HepG2 (cell line): ENCODE data around the gene SLC29A1. TPM values are rescaled to one million over a fixed set of nuclear protein-coding genes. Genes with fewer than 3 reads are reported as not detected.

Experiments
- BCL6 ChIP-seq: IDR thresholded peaks from 2 replicates; pipeline ENCODE4 v1.6.1; 2016; ENCODE audit warnings: missing genetic modification reagents, missing compliant biosample characterization
- BRD4 ChIP-seq: sonication (generic); formaldehyde crosslinking; IDR thresholded peaks from 2 replicates; pipeline ENCODE4 v1.4.0; 2020; ENCODE audit warnings: missing genetic modification reagents
- CBX2 ChIP-seq, 2 experiments: fragments of 200-600 bp in 1 of 2; sonication (generic); formaldehyde crosslinking in 1 of 2; IDR thresholded peaks; 2 replicates each; pipeline versions ENCODE4 v1.7.0 to v1.8.1; 2018 to 2022; ENCODE audit warnings: low read depth in 2 of 2, low read length in 1 of 2, mild to moderate bottlenecking in 1 of 2, missing genetic modification reagents in 1 of 2
- HCFC1 ChIP-seq: fragments of 150-350 bp; IDR thresholded peaks from 2 replicates; pipeline ENCODE4 v1.6.1; 2014; ENCODE audit warnings: low read depth, low read length
- JUNB ChIP-seq: sonication (generic); formaldehyde crosslinking; IDR thresholded peaks from 2 replicates; pipeline ENCODE4 v1.8.0; 2022; ENCODE audit warnings: missing genetic modification reagents, mild to moderate bottlenecking, borderline replicate concordance
- MAF1 ChIP-seq: sonication (generic); formaldehyde crosslinking; IDR thresholded peaks from 2 replicates; pipeline ENCODE4 v1.5.0; 2020; ENCODE audit warnings: missing genetic modification reagents, borderline replicate concordance
- ZFP82 ChIP-seq: sonication (generic); formaldehyde crosslinking; IDR thresholded peaks from 2 replicates; pipeline ENCODE4 v1.5.1; 2020; ENCODE audit warnings: mild to moderate bottlenecking, missing genetic modification reagents, borderline replicate concordance
- ZNF460 ChIP-seq: sonication (generic); formaldehyde crosslinking; IDR thresholded peaks from 2 replicates; pipeline ENCODE4 v1.5.1; 2020; ENCODE audit warnings: missing genetic modification reagents, mild to moderate bottlenecking, borderline replicate concordance
- polyA plus RNA-seq, 8 experiments: library from polyadenylated mRNA; depleted of rRNA in 3 of 8; stranded (reverse) in 7 of 8; unstranded in 1 of 8; fragments of >200 nt; fragmentation: Illumina TruSeq in 4 of 8; extraction: Trizol in 4 of 8; gene quantifications; 2 replicates each; pipeline versions ENCODE4 v1.2.1 to v1.2.3, GENCODE V29; 2011 to 2016; ENCODE audit warnings: low read depth in 4 of 8, missing spikeins in 1 of 8, mixed read lengths in 1 of 8; ENCODE audit not compliant: insufficient read depth in 1 of 8
- total RNA-seq, 5 experiments: library from RNA; depleted of rRNA; stranded (reverse); fragments of >200 nt; fragmentation: Illumina TruSeq; extraction: Trizol; gene quantifications; 2 replicates each; pipeline ENCODE4 v1.2.3, GENCODE V29; 2016; ENCODE audit warnings: low read depth in 1 of 5
- TF ChIP-seq, protein P1 (sequence below): sonication (generic); formaldehyde crosslinking; conservative IDR thresholded peaks from 2 replicates; pipeline ENCODE4 v1.8.0; 2022; ENCODE audit warnings: missing genetic modification reagents
- TF ChIP-seq, protein P2 (sequence below): sonication (generic); formaldehyde crosslinking; IDR thresholded peaks from 2 replicates; pipeline ENCODE4 v1.5.1; 2020; ENCODE audit warnings: missing genetic modification reagents, mild to moderate bottlenecking, borderline replicate concordance
- TF ChIP-seq, protein P3 (sequence below): sonication (generic); formaldehyde crosslinking; IDR thresholded peaks from one replicate; pipeline ENCODE4 v1.5.1; 2020; ENCODE audit warnings: mild to moderate bottlenecking, missing genetic modification reagents; ENCODE audit errors: not compliant biosample characterization
- TF ChIP-seq, protein P4 (sequence below): sonication (generic); formaldehyde crosslinking; IDR thresholded peaks from 2 replicates; pipeline ENCODE4 v1.4.0; 2020; ENCODE audit warnings: missing genetic modification reagents
- TF ChIP-seq, protein P5 (sequence below): IDR thresholded peaks from 2 replicates; pipeline ENCODE4 v1.6.1; 2016; ENCODE audit warnings: missing genetic modification reagents, missing compliant biosample characterization

SLC29A1 gene
- total and polyA plus RNA-seq, 2 of the 13 experiments (the other 11 are each of a cell fraction or from before 2014, with no cell fraction given) = 43.2 to 106 TPM

DNA sequence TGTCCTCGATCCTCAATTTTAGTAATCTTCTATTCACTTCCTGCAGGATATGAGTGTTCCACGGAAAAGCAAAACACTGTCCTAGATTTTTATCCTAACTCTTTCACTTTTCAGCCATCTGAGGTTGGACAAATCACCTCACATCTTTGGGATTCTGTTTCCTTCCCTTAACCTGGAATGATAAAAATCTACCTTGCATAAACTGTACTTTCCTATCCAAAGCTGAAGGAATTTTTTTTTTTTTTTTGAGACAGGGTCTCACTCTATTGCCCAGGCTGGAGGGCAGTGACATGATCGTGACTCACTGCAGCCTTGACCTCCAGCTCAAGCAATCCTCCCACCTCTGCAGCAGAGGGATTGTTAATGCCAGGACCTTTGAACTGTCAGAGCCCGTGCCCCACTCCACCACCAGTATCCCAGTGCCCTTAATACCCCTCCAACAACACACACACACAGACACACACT lies 44.3 kb upstream of the SLC29A1 start (continued):
- TF ChIP-seq, protein P1, sequence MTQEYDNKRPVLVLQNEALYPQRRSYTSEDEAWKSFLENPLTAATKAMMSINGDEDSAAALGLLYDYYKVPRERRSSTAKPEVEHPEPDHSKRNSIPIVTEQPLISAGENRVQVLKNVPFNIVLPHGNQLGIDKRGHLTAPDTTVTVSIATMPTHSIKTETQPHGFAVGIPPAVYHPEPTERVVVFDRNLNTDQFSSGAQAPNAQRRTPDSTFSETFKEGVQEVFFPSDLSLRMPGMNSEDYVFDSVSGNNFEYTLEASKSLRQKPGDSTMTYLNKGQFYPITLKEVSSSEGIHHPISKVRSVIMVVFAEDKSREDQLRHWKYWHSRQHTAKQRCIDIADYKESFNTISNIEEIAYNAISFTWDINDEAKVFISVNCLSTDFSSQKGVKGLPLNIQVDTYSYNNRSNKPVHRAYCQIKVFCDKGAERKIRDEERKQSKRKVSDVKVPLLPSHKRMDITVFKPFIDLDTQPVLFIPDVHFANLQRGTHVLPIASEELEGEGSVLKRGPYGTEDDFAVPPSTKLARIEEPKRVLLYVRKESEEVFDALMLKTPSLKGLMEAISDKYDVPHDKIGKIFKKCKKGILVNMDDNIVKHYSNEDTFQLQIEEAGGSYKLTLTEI (CRISPR knock-in tag) = no peak
- TF ChIP-seq MAF1 = no peak
- TF ChIP-seq, protein P2, sequence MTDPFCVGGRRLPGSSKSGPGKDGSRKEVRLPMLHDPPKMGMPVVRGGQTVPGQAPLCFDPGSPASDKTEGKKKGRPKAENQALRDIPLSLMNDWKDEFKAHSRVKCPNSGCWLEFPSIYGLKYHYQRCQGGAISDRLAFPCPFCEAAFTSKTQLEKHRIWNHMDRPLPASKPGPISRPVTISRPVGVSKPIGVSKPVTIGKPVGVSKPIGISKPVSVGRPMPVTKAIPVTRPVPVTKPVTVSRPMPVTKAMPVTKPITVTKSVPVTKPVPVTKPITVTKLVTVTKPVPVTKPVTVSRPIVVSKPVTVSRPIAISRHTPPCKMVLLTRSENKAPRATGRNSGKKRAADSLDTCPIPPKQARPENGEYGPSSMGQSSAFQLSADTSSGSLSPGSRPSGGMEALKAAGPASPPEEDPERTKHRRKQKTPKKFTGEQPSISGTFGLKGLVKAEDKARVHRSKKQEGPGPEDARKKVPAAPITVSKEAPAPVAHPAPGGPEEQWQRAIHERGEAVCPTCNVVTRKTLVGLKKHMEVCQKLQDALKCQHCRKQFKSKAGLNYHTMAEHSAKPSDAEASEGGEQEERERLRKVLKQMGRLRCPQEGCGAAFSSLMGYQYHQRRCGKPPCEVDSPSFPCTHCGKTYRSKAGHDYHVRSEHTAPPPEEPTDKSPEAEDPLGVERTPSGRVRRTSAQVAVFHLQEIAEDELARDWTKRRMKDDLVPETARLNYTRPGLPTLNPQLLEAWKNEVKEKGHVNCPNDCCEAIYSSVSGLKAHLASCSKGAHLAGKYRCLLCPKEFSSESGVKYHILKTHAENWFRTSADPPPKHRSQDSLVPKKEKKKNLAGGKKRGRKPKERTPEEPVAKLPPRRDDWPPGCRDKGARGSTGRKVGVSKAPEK (CRISPR knock-in tag) = no peak
- no peak for TF ChIP-seq BRD4 (CRISPR knock-in tag)
- TF ChIP-seq, protein P3, sequence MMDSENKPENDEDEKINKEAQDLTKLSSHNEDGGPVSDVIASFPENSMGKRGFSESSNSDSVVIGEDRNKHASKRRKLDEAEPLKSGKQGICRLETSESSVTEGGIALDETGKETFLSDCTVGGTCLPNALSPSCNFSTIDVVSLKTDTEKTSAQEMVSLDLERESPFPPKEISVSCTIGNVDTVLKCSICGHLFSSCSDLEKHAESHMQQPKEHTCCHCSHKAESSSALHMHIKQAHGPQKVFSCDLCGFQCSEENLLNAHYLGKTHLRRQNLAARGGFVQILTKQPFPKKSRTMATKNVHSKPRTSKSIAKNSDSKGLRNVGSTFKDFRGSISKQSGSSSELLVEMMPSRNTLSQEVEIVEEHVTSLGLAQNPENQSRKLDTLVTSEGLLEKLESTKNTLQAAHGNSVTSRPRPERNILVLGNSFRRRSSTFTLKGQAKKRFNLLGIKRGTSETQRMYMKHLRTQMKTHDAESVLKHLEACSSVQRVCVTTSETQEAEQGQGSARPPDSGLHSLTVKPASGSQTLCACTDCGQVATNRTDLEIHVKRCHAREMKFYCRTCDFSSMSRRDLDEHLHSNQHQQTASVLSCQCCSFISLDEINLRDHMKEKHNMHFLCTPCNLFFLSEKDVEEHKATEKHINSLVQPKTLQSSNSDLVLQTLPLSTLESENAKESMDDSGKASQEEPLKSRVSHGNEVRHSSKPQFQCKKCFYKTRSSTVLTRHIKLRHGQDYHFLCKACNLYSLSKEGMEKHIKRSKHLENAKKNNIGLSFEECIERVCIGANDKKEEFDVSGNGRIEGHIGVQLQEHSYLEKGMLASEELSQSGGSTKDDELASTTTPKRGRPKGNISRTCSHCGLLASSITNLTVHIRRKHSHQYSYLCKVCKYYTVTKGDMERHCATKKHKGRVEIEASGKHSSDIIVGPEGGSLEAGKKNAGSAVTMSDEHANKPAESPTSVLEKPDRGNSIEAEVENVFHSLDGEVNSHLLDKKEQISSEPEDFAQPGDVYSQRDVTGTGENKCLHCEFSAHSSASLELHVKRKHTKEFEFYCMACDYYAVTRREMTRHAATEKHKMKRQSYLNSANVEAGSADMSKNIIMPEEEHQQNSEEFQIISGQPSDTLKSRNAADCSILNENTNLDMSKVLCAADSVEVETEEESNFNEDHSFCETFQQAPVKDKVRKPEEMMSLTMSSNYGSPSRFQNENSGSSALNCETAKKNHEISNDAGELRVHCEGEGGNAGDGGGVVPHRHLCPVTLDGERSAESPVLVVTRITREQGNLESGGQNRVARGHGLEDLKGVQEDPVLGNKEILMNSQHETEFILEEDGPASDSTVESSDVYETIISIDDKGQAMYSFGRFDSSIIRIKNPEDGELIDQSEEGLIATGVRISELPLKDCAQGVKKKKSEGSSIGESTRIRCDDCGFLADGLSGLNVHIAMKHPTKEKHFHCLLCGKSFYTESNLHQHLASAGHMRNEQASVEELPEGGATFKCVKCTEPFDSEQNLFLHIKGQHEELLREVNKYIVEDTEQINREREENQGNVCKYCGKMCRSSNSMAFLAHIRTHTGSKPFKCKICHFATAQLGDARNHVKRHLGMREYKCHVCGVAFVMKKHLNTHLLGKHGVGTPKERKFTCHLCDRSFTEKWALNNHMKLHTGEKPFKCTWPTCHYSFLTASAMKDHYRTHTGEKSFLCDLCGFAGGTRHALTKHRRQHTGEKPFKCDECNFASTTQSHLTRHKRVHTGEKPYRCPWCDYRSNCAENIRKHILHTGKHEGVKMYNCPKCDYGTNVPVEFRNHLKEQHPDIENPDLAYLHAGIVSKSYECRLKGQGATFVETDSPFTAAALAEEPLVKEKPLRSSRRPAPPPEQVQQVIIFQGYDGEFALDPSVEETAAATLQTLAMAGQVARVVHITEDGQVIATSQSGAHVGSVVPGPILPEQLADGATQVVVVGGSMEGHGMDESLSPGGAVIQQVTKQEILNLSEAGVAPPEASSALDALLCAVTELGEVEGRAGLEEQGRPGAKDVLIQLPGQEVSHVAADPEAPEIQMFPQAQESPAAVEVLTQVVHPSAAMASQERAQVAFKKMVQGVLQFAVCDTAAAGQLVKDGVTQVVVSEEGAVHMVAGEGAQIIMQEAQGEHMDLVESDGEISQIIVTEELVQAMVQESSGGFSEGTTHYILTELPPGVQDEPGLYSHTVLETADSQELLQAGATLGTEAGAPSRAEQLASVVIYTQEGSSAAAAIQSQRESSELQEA (CRISPR knock-in tag) = no peak
- no peak for TF ChIP-seq BCL6 (CRISPR knock-in tag)
- TF ChIP-seq, protein P4, sequence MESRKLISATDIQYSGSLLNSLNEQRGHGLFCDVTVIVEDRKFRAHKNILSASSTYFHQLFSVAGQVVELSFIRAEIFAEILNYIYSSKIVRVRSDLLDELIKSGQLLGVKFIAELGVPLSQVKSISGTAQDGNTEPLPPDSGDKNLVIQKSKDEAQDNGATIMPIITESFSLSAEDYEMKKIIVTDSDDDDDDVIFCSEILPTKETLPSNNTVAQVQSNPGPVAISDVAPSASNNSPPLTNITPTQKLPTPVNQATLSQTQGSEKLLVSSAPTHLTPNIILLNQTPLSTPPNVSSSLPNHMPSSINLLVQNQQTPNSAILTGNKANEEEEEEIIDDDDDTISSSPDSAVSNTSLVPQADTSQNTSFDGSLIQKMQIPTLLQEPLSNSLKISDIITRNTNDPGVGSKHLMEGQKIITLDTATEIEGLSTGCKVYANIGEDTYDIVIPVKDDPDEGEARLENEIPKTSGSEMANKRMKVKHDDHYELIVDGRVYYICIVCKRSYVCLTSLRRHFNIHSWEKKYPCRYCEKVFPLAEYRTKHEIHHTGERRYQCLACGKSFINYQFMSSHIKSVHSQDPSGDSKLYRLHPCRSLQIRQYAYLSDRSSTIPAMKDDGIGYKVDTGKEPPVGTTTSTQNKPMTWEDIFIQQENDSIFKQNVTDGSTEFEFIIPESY (CRISPR knock-in tag) = 0 out of 2 replicates have a peak, but pooled peaks have one; percentile 19
- no peak for TF ChIP-seq HCFC1
- no peak for TF ChIP-seq ZNF460 (CRISPR knock-in tag)
- TF ChIP-seq ZFP82 = no peak
- TF ChIP-seq, protein P5, sequence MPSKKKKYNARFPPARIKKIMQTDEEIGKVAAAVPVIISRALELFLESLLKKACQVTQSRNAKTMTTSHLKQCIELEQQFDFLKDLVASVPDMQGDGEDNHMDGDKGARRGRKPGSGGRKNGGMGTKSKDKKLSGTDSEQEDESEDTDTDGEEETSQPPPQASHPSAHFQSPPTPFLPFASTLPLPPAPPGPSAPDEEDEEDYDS = no peak
- peak; percentile 82; the same call in 1 of the 2 replicates for TF ChIP-seq JUNB (CRISPR knock-in tag)
- TF ChIP-seq CBX2 (IDR thresholded peaks at IDR 0.05; ENCODE audit: low read depth, low read length) = no peak
- 0 out of 2 replicates have a peak, but pooled peaks have one; percentile 33 for TF ChIP-seq CBX2 (CRISPR knock-in tag; IDR thresholded peaks at IDR 0.05; ENCODE audit: low read depth)
